ENCODE measurements around the gene PLCL2.

PLCL2 gene

GRCh38 chr3:16884748-16885592 lies at the start of gene PLCL2:
TSS of gene PLCL2 (plus strand) at chr3:16884955. CDS start at chr3:16885040, 85 bp downstream.
- peak; percentile 45 to 53 (median 47) for DNase-seq (ENCODE audit: low read depth in 3 of 3)

- DNase-seq (ENCODE audit: low read depth in 3 of 3) = no peak
Measured at GRCh38 chr3:16836505-16837237, 48.1 kb upstream of the PLCL2 start.

- no peak for DNase-seq (ENCODE audit: low read depth in 3 of 3)
Measured at GRCh38 chr3:16837602-16838001, 47.2 kb upstream of the PLCL2 start.

- no peak for DNase-seq (ENCODE audit: low read depth in 3 of 3)
Measured at GRCh38 chr3:16838561-16838960, 46.2 kb upstream of the PLCL2 start.

GRCh38 chr3:16839271-16840100 lies 45.3 kb upstream of the PLCL2 start:
- no peak for DNase-seq (ENCODE audit: low read depth in 3 of 3)

DNA sequence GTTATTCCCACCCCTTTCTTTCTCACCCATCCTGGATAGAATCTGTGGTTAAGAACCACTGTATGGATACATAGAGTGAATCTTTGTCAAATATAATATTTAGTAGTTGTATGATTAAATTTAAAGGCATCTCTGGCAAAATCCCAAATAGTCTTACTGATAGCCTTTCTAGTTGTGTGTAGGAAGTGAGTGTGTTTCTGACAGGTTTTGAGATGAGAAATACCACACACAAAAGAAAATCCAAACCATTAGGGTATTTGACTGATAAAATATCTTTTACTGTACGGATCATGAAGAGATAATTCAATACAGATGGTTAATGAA lies 44.7 kb upstream of the PLCL2 start:
- DNase-seq (ENCODE audit: low read depth in 3 of 3) = no peak

- no peak for DNase-seq (ENCODE audit: low read depth in 3 of 3)
Measured at GRCh38 chr3:16841041-16841753, 43.6 kb upstream of the PLCL2 start.

DNA sequence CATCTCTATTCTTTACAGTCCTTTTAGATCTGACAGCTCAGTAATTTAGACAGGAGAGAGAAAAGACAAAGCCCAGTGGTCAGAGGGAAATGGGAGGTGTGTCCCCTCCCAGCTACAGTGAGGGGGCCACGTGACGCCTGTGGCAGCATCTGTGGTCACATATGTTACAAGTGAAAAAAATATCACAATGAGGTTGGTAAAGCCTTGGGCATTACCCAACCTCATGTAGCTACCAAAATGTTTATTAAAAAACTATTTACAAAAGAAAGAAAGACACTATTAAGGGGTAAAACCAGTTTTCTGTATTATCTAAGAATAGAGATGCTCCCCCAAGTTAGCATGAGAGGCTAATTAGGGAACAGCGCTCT lies 42.9 kb upstream of the PLCL2 start:
- DNase-seq (ENCODE audit: low read depth in 3 of 3) = no peak

DNA sequence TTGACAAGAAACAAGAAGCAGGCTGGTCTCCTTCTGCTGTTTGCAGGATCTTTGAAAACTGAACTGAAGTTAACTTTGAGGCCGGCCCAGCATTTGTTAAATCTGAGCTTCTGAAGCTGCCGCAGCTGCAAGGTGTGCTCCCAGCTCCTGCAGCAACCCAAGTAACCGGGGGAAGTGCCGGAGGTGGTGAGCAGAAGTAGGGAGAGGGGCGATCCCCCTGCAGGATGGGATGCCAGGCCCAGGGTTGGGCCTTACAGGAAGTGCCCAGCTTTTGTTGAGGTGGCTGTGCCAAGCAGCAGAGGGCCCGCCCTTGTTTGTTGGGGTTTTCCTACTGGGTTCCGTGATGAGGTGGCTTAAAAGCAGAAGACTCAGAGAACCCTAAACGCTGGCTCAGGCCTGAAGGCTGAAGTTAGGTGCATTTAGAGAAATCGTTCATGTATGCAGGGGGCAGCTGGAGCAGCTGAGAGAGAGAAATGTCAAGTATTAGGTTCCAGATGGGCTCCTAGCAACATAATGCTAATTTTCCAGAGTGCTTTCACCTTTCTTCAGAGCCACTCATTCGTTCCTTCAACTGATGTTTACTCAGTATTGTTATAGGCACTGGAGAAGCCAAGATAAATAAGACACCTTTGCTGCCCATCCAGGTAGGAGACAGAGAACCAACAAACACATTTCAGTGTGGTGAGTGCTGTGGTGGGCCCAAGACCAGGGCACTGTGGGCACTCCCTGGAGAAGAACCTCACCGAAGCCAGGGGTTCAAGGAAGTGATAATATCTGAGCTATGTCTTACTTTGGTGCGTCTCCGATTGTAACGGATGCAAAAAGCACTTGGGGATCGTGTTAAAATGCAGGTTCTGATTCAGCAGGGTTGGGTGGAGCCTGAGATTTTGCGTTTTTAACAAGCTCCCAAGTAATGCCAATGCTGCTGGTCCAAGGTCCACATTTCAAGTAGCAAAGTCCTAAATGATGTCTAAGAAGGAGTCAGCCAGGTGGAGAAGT lies 42.2 kb upstream of the PLCL2 start:
- DNase-seq (ENCODE audit: low read depth in 3 of 3) = peak; percentile 24 to 55 (median 43)

DNA sequence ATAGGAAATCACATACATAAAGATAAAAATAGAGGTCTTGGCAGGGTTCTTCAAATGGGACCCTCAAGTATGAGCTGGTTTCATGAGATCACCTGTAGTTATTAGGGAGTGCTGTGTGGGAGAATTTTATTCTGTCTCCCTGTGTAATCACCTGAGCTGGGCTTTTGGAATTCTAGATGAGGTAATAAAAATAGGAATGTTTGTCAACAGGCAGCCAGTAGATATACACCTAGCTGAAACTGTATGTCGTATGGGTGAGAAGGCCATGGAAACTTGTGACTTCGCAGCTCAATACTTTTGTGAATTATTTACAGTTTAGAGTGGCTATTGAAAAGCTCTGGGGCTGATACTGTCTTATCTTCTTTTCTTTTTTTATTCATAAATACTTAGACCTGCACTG lies 40.5 kb upstream of the PLCL2 start:
- no peak for DNase-seq (ENCODE audit: low read depth in 3 of 3)

- no peak for DNase-seq (ENCODE audit: low read depth in 3 of 3)
Measured at GRCh38 chr3:16844791-16845190, 40.0 kb upstream of the PLCL2 start.

DNA sequence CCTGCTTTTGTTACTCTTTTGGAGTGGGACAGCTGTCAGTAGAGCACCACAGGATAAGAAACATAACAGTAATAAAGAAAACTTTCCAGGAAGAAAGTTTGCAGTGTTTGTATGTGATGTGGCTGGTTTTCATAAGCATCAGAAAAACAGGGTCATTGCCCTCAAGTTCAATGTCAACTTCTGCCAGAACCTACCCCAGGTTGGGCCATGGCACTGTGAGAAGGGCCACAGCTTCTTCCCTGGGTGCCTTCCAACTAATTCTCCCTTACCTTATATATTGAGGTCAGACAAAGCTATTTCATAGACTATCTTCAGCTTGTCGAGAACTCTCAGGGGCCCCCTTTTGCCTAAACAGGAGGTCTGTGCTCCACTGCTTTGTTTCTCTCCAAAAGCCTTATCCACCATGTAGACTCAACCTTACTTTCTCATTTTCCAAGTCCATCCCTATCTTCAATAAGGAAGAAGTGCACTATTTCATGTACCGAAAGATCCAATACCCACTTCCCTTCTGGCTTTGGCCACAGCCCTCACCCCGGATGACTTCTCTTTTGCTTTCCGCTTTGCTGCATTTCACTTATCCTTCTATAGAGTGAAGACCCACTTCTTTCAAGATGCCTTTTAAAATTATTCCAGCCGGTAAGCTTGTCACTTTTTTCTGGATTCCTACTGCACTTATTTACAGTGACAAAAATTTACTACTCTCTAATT lies 38.2 kb upstream of the PLCL2 start:
- no peak for DNase-seq (ENCODE audit: low read depth in 3 of 3)

DNA sequence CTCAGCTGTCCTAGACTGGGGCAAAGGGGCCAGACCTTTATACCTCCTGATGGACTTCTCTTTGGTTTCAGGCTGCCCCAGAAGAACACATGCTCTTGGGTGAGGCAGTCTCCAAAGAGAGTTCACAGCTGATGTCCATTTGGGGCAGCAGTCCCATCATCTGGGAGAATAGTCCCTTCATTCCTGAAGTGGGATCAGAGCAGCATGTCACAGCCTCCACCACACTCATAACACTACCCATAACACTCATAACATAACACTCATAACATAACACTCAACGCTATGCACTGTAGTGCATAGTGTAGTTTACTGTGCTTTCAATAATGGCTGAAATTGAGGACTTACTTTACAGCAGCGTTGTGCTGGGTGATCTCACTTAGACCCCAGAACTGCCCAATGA lies 36.7 kb upstream of the PLCL2 start:
- DNase-seq (ENCODE audit: low read depth in 3 of 3) = no peak

DNA sequence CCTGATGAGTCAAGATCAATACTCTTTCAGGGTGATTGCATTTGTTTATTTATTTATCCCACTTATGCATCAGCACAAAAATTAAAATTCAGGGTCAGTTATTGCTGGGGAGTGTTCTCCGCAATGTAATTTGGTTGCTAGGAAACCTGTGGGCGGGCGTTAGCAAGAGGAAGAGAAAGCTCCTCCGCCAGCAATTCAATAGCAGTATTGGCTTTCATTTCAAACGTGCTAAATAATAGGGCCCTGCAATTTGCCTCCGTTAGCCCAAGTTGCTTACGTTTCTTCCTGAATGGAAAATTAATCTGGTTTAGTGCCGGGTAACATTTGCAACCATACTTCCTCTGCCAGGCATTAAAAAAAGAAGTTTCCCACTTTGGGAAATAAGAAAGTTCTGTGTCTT lies 35.5 kb upstream of the PLCL2 start:
- DNase-seq (ENCODE audit: low read depth in 3 of 3) = peak in 2 of 3 experiments; percentile 40 to 54

DNA sequence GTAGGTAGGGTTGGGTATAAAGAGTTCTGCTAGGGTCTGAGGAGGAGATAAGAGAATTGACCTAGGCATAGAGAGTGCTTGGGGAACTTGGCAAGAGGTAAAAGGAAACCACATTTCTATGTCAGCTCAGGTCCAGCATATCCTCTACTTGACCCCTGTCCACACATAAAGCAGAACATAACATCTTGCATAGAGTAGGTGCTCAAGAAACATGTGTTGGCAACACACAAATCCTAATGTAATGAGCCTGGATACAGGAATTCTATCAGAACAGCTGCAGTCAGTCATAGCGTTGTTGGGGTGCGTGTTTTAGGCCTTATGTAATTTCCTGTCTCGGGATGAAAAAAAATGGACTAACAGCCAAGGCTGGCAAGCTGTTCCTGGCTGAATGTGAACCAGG lies 35.0 kb upstream of the PLCL2 start:
- no peak for DNase-seq (ENCODE audit: low read depth in 3 of 3)

- no peak for DNase-seq (ENCODE audit: low read depth in 3 of 3)
Measured at GRCh38 chr3:16855497-16855896, 29.3 kb upstream of the PLCL2 start.

GRCh38 chr3:16860234-16860633 lies 24.5 kb upstream of the PLCL2 start:
- DNase-seq (ENCODE audit: low read depth in 3 of 3) = no peak

GRCh38 chr3:16861432-16861831 lies 23.3 kb upstream of the PLCL2 start:
- DNase-seq (ENCODE audit: low read depth in 3 of 3) = no peak

DNA sequence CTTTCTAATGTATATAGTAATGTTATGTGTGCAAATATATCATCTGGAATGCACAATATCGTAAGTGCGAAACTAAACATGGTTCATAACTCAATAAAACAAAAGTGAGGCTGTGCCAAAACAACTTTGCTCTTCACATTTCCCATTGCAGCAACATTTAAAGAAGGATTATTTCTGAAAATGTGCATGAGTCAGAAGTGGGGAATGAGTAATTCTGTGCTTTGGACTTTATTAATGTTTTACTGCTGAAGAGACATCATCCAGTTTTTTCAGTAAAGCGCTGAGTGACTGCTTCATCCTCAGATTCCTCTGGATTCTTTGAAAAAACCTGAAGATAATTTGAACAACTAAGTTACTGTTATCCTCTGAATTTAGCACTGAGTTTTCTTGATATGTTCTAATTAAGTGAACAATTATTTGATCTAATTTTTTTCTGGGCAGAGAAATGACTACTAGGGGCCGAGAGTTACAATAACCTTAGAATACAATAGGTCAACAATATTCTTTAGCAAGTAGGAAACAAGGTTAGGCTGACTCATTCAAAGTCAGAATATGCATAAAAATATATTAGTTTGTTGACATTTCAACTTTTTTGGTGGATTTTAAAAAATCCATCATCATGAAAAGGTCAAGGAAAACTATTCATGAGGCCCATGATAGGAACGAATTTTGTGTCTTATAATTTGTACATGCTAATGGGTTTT lies 20.0 kb upstream of the PLCL2 start:
- DNase-seq (ENCODE audit: low read depth in 3 of 3) = no peak

Data from stimulated activated CD4-positive, alpha-beta T cell treated with anti-CD3 and anti-CD28 coated beads, TNF-alpha, amount 100 ng/mL, for 4 hours (primary cell).